ENCODE data around the gene DIDO1. TPM values are rescaled to one million over a fixed set of nuclear protein-coding genes. Genes with fewer than 3 reads are reported as not detected.

The DIDO1 gene
- 38.9 TPM for total RNA-seq
- long read RNA-seq, transcript DIDO1-204 (6 exons, 2,704 nt) = major isoform, 20 of 72 reads
- long read RNA-seq, transcript DIDO1-205 (6 exons, 2,833 nt) = minor isoform, 8 of 72 reads
- long read RNA-seq, transcript DIDO1-202 (6 exons, 2,707 nt) = minor isoform, 15 of 72 reads
- long read RNA-seq, partial matches to known transcripts = 8 of 72 reads
- long read RNA-seq, other reads (novel, unspliced or antisense) = 21 of 72 reads

DNA sequence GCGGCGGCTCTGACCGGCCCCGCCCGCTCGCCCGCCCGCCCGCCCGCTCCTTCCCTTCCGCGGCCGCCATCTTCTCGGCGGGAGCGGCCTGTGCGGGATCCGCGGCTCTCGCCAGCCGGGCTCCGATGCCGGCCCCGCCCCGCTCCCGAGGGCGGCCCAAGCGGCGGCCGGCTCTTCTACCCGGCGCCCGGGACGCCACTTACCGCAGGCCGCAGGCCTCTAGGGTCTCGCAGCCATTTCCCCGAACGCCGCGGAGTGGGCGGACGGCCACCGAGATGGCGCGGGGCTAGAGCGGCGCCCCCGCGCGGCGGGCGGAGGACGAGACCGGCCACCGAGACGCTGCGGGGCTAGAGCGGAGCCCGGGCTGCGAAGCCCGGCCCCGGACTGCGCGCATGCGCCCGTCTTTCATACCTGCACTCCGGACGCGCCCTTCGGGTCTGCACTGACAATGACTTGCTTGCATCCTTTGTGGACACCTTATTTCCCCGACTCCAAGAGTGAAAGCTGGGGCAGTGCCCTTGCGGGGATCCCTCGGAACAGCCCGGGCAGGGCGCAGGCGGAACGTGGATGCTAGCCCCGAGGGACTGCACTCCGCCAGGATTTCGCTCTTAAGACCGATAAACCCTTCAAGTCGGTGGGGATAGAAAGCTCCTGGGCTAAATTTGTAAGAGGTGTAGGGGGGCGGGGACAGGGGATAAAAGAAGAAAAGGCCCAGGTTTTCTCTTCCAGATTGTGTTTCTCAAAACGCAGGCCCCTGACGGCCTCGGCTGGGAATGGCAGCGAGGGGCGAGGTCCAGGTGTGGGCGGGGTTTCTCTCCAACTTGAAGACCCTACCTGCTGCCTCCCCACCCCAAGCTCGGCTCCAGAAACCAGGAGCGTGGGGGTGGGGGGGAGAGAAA lies at the start of gene DIDO1:
Gene DIDO1, minus strand, starts transcription at position 277 of the 899 bp plus-strand sequence.
- intact Hi-C loops (cut with DNase I) = loop anchor here (1.0 kb wide), 1 partner anchor 11 kb away; no protein-coding TSS in a partner anchor
- peak; percentile 97 for DNase-seq (ENCODE audit: low spot score)

- DNase-seq (ENCODE audit: low spot score) = no peak
- intact Hi-C loops (cut with DNase I) = no loop called here
Observed at GRCh38 chr20:62975251-62975760, 49.0 kb upstream of the DIDO1 start.

- intact Hi-C loops (cut with DNase I) = loop anchor here (2.0 kb wide), 1 partner anchor 36 kb away; no protein-coding TSS in a partner anchor
Observed at GRCh38 chr20:62972845-62973745, 46.8 kb upstream of the DIDO1 start.

DNA sequence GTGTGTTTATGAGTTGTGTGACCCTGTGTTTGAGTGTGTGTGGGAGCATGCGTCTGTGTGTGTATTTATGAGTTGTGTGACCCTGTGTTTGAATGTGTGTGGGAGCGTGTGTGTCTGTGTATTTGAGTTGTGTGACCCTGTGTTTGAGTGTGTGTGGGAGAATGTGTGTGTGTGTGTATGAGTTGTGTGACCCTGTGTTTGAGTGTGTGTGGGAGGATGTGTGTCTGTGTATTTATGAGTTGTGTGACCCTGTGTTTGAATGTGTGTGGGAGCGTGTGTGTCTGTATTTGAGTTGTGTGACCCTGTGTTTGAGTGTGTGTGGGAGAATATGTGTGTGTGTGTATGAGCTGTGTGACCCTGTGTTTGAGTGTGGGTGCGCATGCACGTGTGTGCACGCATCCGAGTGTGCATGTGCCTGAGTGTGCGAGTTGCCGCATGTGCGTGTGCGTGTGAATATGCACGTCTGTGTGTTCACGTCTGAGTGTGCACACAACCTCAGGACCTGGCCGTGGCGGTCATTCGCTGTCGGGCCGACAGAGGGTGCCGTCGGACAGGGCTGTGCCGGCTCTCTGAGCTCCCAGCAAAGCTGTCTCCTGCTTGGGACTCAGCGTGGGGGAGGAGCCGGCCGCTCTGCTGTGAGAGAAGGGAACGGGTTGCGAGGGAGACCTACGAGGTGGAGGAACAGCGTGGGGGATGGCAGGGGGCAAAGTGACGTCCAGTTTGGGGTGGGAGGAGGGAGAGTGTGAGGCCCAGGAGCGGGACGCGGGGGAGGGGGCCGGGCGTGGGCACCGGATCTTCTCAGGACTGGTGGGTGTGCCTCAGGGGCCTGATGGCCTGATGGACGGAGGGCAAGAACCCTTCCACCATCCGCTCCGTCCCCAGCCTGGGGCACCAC lies 45.9 kb upstream of the DIDO1 start:
- intact Hi-C loops (cut with DNase I) = loop anchor here (2.0 kb wide), 1 partner anchor 37 kb away; no protein-coding TSS in a partner anchor
- DNase-seq (ENCODE audit: low spot score) = peak; percentile 88

More at GRCh38 chr20:62972845-62973745, 46.8 kb upstream of the DIDO1 start:
- DNase-seq (ENCODE audit: low spot score) = no peak

GRCh38 chr20:62971211-62971949 lies 45.1 kb upstream of the DIDO1 start:
- intact Hi-C loops (cut with DNase I) = no loop called here
- no peak for DNase-seq (ENCODE audit: low spot score)

DNA sequence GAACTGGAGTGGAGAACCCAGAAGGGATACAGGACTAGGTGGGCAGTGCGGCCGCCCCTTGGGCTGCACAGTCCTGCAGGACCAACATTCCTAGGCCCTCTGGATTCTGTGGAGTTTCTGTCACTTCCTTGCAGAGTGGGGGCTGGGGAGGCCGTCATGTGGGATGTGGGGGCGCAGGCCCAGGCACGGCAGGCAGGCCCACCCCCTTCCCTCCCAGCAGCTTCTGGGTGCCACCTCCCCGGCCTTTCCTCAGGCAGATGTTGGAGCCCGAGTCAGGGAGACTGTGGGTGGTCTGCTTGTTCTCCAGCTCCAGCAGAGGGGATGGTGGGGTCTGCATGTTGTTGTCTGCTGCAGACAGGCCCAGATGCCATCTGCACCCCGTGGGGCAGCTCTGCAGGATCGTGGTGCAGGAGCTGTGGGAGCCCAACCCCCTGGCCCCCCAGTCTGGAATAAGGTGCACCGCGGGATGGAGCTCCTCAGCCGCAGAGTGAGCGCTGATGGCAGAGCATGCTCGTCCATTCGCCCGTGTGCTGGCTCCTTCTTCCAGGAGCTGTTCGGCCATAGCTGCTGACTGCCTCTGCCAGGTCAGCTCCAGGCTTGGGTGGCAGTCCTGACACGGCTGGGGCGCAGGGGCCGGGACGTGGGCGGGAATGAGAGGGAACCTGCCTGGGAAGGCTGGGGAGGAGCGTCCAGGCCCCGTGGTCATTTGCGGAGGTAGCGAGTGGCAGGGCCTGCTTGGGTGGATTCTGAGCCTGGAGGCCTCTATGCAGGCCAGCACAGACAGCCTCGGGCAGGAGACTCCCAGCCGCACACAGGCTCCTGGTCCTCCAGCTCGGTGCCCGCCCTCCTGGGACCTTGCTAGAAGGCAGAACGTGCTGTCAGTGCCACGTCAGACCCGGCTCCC lies 44.3 kb upstream of the DIDO1 start:
- intact Hi-C loops (cut with DNase I) = no loop called here
- DNase-seq (ENCODE audit: low spot score) = no peak

DNA sequence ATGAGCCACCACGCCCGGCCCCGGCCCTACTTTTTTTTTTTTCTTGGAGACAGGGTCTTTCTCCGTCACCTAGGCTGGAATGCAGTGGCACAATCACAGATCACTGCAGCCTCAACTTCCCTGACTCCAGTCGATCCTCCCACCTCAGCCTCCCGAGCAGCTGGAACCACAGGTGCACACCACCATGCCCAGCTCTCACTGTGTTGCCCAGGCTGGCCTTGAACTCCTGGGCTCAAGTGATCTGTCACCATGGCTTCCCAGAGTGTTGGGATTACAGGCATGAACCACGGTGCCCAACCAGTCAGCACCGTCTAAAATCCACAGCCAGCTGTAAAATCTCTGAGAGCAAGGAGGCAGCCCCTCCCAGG lies 43.6 kb upstream of the DIDO1 start:
- intact Hi-C loops (cut with DNase I) = no loop called here
- no peak for DNase-seq (ENCODE audit: low spot score)

DNA sequence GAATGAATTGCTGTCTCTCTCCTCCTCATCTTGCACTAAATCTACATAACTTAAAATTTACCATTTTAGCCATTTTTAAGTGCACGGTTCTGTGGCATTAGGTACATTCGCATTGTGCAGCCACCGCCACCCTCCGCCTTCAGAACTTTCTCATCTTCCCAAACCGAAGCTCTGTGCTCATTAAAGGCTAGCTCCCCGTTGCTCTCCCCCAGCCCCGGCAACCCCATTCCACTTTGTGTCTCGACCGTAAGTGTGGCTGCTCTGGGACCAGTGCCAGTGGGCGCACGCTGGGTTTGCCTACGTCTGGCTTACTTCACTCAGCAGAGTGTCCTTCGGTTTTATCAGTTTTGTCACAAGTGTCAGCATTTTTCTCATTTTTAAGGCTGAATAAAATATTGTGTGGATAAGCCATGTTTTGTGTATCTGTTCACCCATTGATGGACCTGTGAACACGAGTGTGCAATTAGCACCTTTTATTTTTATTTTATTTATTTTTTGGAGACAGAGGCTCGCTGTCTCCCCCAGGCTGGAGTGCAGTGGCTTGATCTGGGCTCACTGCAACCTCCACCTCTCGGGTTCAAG lies 43.0 kb upstream of the DIDO1 start:
- intact Hi-C loops (cut with DNase I) = no loop called here
- no peak for DNase-seq (ENCODE audit: low spot score)

DNA sequence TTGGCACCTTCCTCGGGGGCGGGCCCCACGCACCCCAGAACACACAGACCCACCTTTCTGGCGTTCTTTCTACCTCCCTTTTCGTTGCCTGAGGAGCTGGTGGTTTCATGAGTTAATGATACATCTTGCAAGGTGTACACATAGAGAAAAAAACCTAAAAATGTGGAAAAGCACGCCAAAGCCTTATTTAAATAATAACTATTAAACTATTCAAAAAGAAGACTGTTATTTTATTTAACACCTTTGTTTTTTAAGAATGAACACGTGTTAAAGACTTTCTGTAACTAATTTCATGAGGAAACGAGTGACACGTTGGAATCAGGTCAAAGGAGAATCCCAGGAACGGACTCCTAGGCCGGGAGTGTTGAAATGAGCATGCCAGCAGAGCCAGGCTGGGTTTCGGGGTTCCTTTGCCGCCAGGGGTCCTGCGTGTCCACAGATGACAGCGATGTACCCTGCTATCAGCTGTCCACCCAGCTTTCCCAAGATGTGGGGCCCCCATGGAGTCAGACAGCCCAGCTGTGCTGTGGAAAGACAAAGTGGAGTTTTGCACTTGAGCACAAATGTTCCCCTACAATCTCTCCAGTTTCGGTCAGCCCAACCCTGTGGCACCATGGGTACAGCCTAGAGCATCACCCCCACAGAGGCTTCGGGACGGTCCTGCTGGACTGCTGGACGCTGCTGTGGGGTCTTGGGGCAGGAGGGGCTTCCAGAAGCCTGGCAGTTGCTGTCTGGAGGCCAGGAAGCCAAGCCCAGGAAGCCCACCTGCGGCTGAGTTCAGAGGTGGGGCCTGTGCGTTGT lies 42.3 kb upstream of the DIDO1 start:
- intact Hi-C loops (cut with DNase I) = no loop called here
- no peak for DNase-seq (ENCODE audit: low spot score)

DNA sequence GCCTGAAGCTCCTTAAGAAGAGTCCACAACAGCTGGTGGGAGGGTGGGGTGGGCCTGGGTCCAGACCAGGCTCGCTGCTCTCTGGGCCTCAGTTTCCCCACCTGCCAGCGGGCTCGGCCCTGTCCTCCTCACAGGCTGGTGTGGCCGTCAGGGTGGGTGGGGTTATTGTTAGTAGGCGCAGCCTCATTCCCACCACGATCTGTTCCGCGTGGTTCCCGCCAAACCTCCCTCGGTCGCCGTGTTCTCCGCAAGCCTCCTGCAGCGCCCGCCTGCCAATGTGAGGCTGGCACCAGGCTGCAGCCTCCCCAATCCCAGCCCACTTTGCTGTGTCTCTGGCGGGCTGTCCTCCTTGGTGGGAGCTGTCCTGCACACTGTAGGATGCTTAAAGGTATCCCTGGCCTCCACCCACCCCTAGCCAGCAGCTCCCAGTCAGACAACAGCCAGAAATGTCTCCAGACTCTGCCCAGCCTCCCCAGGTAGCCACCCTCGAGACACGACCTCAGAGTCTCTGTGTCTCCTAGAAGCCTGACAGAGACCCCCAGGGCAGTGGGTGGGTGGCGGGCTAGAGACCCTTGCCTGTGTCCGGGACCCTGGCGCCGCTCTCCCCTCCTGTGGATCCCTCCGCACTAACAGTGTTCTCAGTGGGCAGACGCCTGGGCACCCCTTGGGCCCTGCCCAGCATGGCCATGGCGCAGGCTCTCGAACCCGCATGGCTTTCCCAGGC lies 41.5 kb upstream of the DIDO1 start:
- DNase-seq (ENCODE audit: low spot score) = no peak
- intact Hi-C loops (cut with DNase I) = no loop called here

DNA sequence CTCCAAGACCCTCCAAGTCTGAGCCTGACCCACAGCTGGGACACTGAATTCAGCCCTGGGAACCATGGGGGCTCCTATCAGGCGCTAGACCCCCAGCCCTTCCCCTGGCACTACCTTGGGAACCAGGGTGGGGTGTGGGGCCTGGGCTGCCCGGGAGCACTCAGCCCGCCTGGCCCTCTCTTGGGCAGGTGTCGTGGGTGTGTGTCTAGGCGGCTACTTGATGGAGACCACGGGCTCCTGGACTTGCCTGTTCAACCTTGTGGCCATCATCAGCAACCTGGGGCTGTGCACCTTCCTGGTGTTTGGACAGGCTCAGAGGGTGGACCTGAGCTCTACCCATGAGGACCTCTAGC lies 40.8 kb upstream of the DIDO1 start:
- no peak for DNase-seq (ENCODE audit: low spot score)
- intact Hi-C loops (cut with DNase I) = no loop called here

DNA sequence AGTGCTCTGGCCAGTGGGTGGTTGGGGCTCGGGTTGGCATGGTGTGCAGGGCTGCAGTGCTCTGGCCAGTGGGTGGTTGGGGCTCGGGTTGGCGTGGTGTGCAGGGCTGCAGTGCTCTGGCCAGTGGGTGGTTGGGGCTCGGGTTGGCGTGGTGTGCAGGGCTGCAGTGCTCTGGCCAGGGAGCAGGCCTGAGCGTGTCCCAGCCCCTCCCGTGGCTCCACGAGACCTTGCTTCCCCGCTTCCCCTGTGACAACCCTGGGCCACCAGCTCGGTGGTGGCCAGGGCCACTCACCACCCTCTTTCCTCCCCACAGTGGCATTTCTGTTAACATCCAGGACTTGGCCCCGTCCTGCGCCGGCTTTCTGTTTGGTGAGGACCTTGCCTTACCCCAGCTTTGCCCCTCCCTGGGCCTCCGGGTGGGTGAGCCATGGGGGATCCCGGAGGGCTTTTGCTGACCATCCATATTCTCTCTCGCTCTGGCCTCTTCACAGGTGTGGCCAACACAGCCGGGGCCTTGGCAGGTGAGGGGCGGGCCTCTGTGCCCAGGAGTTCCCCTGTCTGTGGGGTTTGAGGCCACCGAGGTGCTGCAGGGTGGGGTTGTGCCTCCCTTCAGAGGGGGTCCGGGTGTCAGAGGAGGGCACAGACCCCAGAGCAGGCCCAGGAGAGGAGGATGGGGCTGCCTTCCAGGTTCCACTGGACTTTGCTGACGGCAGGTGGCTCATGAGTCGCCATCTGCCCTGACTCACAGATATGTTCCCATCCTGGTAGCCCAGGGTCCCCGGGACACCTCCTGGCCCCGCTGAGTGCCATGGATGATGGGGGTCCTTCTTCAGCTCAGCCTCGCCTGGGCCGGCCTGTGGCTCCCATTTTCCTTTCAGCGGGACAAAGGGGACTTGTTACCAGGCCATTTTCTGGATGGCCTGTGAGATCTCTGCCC lies 40.2 kb upstream of the DIDO1 start:
- intact Hi-C loops (cut with DNase I) = no loop called here
- no peak for DNase-seq (ENCODE audit: low spot score)

DNA sequence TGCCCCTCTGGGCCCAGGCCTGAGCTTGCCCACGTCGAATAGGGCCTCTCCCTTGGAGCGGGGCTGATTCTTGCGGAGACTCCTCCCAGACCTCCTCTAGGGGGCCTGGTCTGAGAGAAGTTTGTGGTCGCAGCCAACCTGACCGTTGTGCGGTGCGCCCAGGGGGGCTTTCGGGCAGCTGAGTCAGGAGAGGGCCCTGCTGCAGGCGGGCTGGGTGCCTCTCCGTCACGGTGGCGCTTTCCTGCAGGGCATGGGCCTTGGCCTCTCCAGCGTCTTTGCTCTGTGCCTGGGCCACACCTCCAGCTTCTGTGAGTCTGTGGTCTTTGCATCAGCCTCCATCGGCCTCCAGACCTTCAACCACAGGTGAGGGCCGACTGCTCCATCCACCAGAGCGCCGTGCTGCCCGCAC lies 39.1 kb upstream of the DIDO1 start:
- intact Hi-C loops (cut with DNase I) = no loop called here
- DNase-seq (ENCODE audit: low spot score) = no peak

DNA sequence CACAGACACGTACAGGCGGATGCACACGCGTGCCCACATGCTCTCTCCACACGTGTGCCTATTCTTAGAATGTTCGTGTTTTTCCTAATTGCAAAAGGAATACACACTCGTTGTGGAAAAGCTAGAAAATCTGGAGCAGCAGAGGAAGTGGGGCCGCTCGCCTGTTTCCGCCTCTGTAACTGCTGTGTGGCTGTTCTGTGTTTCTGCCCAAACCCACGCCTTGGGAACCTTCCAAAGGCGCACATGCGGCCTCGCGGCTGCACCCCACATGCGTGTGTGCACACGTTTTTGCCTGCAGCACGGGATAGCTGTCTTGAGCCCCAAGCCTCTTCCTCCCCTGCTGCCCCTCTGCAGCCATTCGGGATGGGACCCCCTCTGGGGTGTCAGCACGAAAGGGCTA lies 38.4 kb upstream of the DIDO1 start:
- no peak for DNase-seq (ENCODE audit: low spot score)

More for the DNA sequence above, 38.4 kb upstream of the DIDO1 start:
- intact Hi-C loops (cut with DNase I) = no loop called here

Data from cardiac septum (tissue), 1 donor.